Activated CD4-positive, CD25-positive, alpha-beta regulatory T cell treated with anti-CD3 and anti-CD28 coated beads, Interleukin-2, amount 50 U/mL, for 72 hours (primary cell): ENCODE measurements around the gene ACE.
A peak's percentile ranks its signal among the peaks of the same experiment; 100 is the strongest.
"Not testable (repeated sequence)": the region's sequence is repeated elsewhere in the genome, so short reads cannot be mapped to it uniquely, and the experiment has no call there.

ENCODE experiments used
- DNase-seq: peaks from one replicate; pipeline ENCODE4 v3.0.0; 2021

The ACE gene

GRCh38 chr17:63445065-63445464 lies 31.8 kb upstream of the ACE start:
- DNase-seq, result no peak

- DNase-seq, result peak; percentile 46
Observed at GRCh38 chr17:63445571-63445953, 31.3 kb upstream of the ACE start.

GRCh38 chr17:63445954-63446752 lies 30.7 kb upstream of the ACE start, which contains the start of gene CYB561:
Gene CYB561 (minus strand): TSS chr17:63446306. CDS start chr17:63437547, 8,759 bp downstream.
- peak; percentile 80 for DNase-seq

GRCh38 chr17:63446753-63447470 lies 29.9 kb upstream of the ACE start:
- peak; percentile 60 for DNase-seq

- DNase-seq, result no peak
Observed at GRCh38 chr17:63447471-63448009, 29.3 kb upstream of the ACE start.

GRCh38 chr17:63448655-63449054 lies 28.2 kb upstream of the ACE start:
- no peak for DNase-seq

GRCh38 chr17:63450551-63450950 lies 26.3 kb upstream of the ACE start:
- no peak for DNase-seq

GRCh38 chr17:63451150-63451549 lies 25.7 kb upstream of the ACE start:
- DNase-seq, result no peak

- DNase-seq, result no peak
Observed at GRCh38 chr17:63452046-63452961, 24.6 kb upstream of the ACE start.

GRCh38 chr17:63452962-63453551 lies 23.8 kb upstream of the ACE start:
- DNase-seq, result no peak

- DNase-seq, result not testable (repeated sequence)
Observed at GRCh38 chr17:63454357-63454756, 22.5 kb upstream of the ACE start.

GRCh38 chr17:63454915-63455314 lies 21.9 kb upstream of the ACE start:
- no peak for DNase-seq

- no peak for DNase-seq
Observed at GRCh38 chr17:63455417-63455816, 21.4 kb upstream of the ACE start.

- DNase-seq, result no peak
Observed at GRCh38 chr17:63458478-63458877, 18.4 kb upstream of the ACE start.

GRCh38 chr17:63460018-63460417 lies 16.8 kb upstream of the ACE start:
- DNase-seq, result no peak

GRCh38 chr17:63463771-63464170 lies 13.1 kb upstream of the ACE start:
- DNase-seq, result no peak

GRCh38 chr17:63464691-63465236 lies 12.1 kb upstream of the ACE start:
- DNase-seq, result no peak

- DNase-seq, result not testable (repeated sequence)
Observed at GRCh38 chr17:63468099-63468498, 8.8 kb upstream of the ACE start.

- DNase-seq, result no peak
Observed at GRCh38 chr17:63474174-63474573, 2.7 kb upstream of the ACE start.

GRCh38 chr17:63474586-63475460 lies 2.0 kb upstream of the ACE start:
- no peak for DNase-seq
